PFSK-1 (cell line): ENCODE data around the gene ASPM.

Experiments
- FOXP2 ChIP-seq: optimal IDR thresholded peaks from 2 replicates; pipeline ENCODE3; 2011; ENCODE audit warnings: borderline replicate concordance, control low read depth, inconsistent platforms; ENCODE audit not compliant: insufficient read depth; ENCODE audit errors: extremely low read length, extremely low read depth
- POLR2AphosphoS5 ChIP-seq: IDR thresholded peaks from 2 replicates; pipeline ENCODE4 v1.6.1; 2012; ENCODE audit warnings: low read depth, mild to moderate bottlenecking, control low read depth, low read length, moderate library complexity
- REST ChIP-seq, 2 experiments: IDR thresholded peaks; 2 replicates each; pipeline versions ENCODE4 v1.6.1 to v1.8.0; 2011 to 2012; ENCODE audit warnings: low read depth in 2 of 2, low read length in 2 of 2, control low read depth in 1 of 2, inconsistent platforms in 1 of 2, mild to moderate bottlenecking in 1 of 2, moderate library complexity in 1 of 2; ENCODE audit not compliant: insufficient read depth in 1 of 2
- SIN3A ChIP-seq: IDR thresholded peaks from 2 replicates; pipeline ENCODE4 v1.6.1; 2012; ENCODE audit warnings: mild to moderate bottlenecking, low read length, moderate library complexity, borderline replicate concordance; ENCODE audit not compliant: insufficient read depth
- TAF1 ChIP-seq: IDR thresholded peaks from 2 replicates; pipeline ENCODE4 v1.6.1; 2012; ENCODE audit warnings: low read length, control low read depth, borderline replicate concordance; ENCODE audit not compliant: insufficient read depth

The ASPM gene

GRCh38 chr1:197129698-197130097, 16.8 kb downstream of the ASPM start:
- no peak for TF ChIP-seq FOXP2
- no peak for TF ChIP-seq TAF1
- TF ChIP-seq POLR2AphosphoS5: no peak
- TF ChIP-seq SIN3A: no peak
- TF ChIP-seq REST (IDR thresholded peaks at IDR 0.05; ENCODE audit: insufficient read depth in 1 of 2, low read depth in 2 of 2, low read length in 2 of 2): no peak

- TF ChIP-seq REST (IDR thresholded peaks at IDR 0.05; ENCODE audit: insufficient read depth in 1 of 2, low read depth in 2 of 2, low read length in 2 of 2) (no peak), SIN3A (no peak), TAF1 (no peak), POLR2AphosphoS5 (no peak), FOXP2 (no peak)
Measured at GRCh38 chr1:197127246-197127912, 19.1 kb downstream of the ASPM start.

- no peak for TF ChIP-seq REST (IDR thresholded peaks at IDR 0.05; ENCODE audit: insufficient read depth in 1 of 2, low read depth in 2 of 2, low read length in 2 of 2)
- no peak for TF ChIP-seq TAF1
- TF ChIP-seq POLR2AphosphoS5: no peak
- no peak for TF ChIP-seq FOXP2
Measured at GRCh38 chr1:197126691-197127090, 19.8 kb downstream of the ASPM start.

- no peak for TF ChIP-seq TAF1
- TF ChIP-seq REST (IDR thresholded peaks at IDR 0.05; ENCODE audit: insufficient read depth in 1 of 2, low read depth in 2 of 2, low read length in 2 of 2): no peak
- TF ChIP-seq SIN3A: no peak
- TF ChIP-seq FOXP2: no peak
- TF ChIP-seq POLR2AphosphoS5: no peak
Measured at GRCh38 chr1:197124376-197124775, 22.1 kb downstream of the ASPM start.

- TF ChIP-seq FOXP2 (no peak), REST (IDR thresholded peaks at IDR 0.05; ENCODE audit: insufficient read depth in 1 of 2, low read depth in 2 of 2, low read length in 2 of 2) (no peak), POLR2AphosphoS5 (no peak), SIN3A (no peak), TAF1 (no peak)
Measured at GRCh38 chr1:197116156-197116555, 30.3 kb downstream of the ASPM start.
